Measurements from ENCODE around the gene DIP2C.
"Not testable (repeated sequence)": the region's sequence is repeated elsewhere in the genome, so short reads cannot be mapped to it uniquely, and the experiment has no call there.

The DIP2C gene

DNA sequence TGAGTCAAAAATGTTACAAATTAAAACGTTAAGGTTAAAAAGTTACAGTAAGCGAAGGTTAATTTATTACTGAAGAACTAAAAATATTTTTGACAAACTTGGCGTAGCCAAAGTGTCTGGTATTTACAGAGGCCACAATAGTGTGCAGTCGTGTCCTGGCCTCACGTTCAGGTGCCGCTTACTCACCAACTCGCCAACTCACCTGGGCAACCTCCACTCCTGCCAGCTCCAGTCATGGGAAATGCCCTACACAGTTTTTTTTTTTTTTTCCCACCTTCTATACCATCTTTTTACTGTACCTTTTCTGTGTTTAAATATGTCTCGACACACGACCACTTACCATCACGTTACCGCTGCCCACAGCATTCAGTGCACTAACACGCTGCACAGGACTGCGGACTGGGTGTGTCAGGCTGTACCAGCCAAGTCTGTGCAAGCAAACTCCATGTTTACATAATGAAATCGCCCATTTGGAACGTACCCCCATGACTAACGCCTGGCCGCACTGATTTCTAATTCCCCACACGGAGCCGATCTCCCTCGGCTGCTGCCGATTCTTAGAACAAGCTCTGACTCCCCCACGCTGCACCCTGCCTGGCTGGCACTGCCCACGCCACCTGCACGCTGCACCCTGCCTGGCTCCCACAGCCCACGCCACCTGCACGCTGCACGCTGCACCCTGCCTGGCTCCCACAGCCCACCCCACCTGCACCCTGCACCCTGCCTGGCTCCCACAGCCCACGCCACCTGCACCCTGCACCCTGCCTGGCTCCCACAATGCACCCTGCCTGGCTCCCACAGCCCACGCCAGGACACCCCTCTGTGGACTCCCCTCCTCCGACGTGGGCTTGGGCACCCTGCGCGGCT lies 351.1 kb downstream of the DIP2C start:
- no peak for DNase-seq

DNA sequence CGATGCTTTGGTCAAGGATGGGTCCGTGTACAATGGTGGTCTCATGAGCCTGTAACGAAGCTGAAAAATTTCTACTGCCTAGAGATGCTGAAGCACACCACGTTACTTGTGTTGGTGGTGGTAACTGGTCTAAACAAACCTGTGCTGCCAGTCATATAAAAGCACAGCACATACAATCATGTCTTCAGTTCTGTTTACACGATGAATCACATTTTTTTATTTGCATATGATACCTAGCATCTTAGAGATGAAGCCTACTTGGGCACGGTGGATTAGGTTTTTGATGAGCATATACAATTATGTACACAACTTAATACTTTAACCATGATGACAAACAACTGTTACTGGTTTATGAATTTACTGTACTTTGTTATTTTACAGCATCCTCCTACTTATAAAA lies 353.2 kb downstream of the DIP2C start:
- no peak for DNase-seq

DNA sequence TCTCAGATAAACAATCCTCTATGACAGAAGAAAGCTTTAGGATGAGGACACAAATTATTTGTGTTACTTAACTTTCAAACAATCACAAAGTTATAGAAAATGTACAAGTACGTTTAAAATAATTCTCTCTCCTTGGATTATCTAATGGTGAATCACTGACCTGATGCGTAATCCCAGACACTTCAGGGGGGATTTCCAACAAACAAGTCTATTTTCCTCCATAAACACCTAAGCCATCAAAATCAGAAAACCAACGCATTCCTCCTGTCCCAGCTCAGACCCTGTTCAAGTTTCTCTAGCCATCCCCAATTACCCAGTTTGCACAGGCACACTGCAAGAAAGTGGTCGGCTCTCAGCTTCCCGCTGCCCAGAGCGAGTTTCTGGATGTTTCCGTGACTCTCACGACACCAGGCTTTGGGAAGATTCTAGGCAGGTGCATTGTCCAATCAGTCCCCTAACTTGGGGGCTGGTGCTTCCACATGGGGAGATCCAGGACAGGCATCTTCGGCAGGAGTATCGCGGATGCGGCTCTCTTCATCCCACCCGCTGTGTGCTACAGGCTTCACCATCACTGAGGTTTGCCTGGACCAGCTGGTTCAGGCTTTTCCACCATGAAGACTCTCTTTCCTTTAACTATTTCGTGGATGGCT lies 354.2 kb downstream of the DIP2C start:
- no peak for DNase-seq

DNA sequence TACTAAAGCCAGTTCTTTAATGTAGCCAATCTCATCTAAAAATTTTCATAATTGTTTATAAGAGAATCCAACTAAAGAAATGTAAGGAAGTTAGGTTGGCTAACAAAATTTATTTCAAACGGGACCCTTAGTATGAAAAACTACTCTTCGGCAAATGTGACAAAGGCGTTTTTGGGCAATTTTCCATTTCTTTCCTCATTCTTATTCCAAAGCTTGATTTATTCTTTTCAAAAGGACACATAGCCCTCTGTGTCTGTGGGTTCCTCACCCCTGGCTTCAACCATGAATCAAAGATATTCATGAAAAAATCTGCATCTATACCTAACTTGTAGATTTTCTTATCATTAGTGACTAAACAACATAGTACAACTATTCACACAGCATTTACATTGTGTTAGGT lies 358.3 kb downstream of the DIP2C start:
- DNase-seq: no peak

DNA sequence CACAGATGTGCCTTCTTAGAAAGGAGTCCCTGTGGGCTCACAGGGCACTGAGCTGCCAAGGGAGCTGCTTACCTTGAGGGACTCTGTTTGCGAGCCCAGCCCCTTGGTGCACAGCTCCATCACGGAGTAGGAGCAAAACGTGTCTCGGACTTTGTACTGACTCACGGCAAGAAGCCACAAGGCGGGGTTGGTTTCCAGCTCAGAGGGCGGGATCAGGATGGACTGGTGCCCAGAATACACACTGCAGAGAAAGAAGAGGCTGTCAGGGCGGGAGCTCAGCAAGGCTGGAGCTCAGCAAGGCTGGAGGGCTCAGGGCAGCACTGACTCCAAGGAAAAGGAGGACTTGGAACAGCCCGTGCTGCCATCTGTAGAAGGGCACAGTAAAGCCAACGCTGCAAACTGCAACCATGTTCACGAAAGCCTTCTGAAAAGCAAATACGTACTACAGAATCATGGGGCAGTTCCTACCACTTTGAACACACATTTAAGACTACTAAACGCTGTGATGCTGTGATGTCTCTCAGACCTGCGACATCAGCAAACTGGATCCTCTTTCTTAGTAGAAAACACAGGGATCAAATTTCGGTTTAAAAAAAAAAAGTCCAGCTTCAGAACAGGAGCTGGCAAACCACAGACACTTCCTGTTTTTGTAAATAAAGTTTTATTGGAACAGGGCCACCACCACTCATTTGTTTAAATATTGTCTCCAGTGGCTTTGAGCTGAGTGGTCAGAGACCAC lies 359.9 kb downstream of the DIP2C start:
- no peak for DNase-seq

DNA sequence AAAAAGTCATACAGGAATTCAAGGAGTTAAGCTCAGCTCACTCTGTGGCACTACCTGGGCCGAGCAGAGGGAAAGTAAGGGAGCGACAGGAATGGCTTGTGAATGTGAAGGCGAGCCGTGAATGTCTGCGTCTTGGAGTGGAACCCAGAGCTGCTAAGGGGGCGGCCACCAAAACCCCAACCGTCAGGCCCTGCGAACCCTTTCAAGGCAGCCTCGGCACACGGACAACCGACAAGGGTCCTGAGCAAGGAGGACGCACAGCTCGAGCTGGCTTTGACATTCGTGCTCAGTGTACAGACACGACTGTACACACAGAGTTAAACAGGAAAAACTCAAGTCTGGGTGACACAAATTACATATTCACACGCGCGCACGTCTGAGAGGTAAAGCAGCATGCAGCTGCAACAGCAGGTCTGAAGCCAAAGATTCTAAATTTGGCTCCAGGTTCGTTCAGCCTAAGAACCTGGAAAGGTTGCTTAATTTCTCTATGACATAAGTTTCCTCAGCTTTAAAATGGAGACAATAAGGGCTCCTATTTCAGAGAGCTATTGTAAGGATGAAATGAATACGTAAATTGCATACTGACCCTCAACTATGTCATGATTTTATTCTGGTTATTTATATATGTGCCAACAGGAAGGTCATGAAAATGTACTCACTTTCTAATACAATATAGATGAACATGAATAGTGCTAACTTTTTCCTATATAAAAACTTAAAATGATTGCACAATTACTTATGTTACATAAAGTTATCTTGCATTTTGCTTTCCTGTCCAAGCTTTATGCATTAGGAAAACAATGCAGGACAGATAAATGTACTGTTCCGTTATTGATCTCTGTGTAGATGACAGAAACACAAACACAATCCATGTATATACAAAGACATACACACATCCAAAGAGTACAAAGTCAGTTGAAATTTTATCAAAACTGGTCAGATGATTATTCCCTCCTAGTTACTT lies 361.3 kb downstream of the DIP2C start:
- no peak for DNase-seq

DNA sequence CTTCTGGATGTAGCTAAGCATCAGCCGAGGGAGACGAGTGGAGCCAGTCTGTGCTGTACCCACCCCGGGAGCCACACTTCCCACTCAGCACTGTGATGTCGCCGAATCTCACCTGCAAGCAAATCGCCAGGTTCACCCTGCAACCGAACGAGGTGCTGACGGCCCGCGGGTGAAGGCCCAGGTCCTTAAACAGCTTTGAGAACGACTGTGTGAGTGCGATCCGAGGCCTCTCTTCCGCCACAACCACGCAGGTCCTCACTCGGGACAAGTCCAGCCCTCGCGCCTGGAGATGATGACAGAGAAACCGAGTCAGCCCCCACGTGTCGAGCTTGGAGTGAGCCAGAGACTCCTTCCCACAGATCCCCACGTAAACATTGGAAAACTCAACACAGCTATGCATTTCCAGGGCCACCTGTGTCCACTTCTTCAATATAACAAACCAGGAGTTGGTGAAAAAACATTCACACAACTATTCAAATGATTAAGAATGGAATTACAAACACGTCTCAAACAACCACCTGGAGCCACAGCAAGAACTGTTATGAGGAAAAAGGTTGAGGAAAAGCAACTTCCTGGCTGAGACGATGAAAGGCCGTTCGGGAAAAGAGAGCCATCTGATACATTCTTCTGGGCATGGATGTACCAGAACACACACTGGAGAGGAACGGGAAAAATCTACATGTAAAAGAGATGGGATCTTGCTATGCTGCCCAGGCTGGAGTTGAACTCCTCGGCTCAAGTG lies 362.4 kb downstream of the DIP2C start:
- DNase-seq: no peak

DNA sequence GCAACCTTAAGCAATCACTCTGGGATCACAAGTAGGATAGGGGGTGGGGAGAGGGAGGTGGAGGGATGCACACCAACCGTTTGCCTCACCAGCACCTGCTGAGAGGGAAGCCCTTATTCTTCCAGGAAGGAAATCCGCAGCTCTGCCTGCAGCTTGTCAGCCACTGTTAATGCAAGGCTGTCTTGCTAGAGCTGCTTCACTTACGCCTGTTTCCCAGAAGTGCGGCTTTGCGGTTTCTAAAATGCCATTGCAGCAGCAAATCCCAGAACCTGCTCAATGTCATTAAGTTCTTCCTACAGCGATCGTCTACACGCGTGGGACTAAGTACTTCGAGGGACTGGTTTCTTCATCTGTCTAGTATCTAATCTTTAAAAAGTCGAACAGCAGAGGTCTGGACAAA lies 363.1 kb downstream of the DIP2C start:
- no peak for DNase-seq

DNA sequence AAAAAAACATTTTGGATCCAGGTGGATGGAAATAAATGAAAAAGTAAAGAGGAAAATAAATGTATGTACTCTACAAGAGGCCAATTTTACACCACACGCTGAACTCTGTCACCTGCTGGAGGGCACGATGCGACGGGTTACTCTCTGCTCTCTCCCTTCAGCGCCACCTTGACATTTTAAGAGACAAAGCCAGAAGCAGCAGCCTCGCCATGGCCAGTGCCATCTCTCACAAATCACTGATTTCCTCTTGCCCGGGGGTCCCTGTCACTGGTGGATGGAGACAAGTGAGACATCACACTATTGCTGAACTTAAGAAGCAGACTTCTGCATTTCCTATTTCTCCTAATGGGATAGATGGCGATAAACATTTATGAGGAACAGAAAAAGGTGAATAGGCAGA lies 364.2 kb downstream of the DIP2C start:
- DNase-seq: no peak

DNA sequence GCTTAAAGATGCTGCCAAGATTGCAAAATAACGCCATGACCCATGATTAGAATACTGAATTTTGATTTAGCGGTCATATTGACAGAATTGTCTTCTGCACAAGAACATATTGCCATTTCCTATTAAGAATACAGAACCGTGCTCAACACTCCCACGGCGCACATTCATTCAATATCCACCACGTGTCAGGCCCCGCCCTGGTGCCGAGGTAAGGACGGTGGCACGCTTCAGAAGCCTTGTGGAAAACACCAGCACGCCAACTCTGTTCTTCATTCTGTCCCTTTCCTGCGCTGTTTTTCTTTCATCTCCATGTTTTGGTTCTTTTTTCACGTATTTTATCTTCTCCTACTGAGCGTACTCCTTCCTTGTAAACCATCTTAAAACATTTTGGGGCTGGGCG lies 364.9 kb downstream of the DIP2C start:
- DNase-seq: no peak

DNA sequence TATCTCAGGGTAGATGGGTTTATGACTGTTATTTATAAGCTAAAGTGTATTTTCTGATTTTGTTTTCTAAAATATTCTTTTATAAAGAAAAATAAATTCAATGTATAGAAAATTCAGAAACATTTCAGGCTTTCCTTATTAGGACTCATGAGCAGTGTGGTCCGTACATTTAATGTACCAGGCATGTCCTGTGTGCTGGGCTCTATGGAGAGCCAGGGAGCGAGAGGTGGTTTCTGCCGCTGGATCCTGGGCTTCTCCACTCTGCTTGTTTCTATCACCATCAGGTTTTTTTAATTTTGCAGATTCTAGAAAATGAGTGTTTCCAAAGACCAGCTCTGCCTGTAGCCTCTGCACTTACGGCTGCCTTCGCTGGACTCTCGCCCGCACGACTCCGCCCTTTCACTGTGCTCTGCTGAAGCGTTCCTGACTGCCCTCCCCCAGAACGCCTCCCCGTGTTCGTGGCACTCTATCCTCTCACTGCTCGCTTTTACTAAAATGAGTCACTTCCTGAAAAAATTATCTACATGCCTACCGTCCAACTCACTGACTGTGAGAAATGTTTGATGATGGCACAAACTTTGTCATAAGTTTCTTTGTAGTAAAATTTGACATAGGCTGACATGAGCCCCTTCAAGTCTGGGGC lies 365.7 kb downstream of the DIP2C start:
- no peak for DNase-seq

DNA sequence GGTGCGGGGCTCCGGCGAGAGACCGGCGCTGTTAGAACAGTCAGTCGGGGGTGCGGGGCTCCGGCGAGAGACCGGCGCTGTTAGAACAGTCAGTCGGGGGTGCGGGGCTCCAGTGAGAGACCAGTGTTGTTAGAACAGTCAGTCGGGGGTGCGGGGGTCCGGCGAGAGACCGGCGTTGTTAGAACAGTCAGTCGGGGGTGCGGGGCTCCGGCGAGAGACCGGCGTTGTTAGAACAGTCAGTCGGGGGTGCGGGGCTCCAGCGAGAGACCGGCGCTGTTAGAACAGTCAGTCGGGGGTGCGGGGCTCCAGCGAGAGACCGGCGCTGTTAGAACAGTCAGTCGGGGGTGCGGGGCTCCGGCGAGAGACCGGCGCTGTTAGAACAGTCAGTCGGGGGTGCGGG lies 366.4 kb downstream of the DIP2C start:
- not testable (repeated sequence) for DNase-seq

DNA sequence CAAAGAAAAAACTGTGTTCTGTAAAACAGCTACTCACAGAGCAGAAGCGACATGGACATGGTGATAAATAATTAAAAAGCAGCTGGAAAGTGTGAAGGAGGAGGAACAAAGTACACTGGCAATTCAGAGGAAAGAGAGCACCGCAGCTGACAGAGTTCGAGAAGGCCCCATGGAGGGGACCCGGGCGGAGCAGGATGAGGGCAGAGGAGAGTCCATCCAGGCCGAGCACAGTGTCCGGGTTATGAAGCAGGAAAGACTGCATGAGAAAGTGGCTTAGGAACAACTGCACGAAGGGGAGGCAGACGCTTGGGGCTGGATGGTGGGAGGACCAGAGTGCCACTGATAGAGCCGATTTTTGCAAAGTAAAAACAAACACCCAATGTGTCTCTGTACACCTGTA lies 368.7 kb downstream of the DIP2C start:
- DNase-seq: no peak

DNA sequence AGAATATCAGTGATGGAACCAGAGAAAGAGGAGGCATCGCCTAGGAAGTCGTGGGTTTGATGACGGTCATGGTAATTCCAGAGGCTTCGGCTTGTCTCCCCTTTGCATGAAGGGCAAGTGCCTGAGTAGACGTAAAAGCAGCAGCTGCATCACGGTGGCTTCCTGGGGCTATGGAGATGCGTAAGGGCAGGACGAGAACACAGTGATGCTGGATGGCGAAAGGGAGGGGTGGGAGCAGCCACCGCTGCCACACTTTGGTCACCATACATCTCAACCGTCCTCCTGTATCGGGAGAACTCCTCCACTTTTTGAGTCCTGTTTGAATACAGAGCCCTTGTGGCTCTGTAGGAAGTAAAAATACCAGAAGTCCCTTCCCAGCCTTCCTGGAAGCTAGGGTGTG lies 371.5 kb downstream of the DIP2C start:
- no peak for DNase-seq

DNA sequence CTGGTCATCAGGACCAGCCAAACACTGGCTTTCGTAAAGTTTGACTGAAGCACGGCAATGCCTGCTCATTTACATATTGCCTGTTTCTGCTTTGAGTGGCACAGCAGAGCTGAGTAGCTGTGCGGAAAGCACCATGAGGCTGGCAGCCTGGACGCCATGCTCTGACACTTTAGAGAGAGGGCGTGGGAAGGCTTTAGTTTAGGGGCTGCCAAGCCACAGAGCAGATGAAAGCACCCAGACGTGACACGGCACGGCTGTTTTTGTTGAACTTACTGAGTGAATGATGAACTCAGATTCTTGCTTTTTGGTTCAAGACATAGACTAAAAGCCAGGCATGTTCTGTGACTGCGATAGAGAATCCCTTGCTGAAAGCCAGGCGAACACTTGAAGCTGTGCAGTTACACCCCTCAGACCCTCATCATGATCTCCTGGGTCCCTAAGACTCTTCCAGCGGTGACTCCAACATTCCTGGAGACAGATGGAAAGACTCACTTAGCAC lies 372.1 kb downstream of the DIP2C start:
- DNase-seq: no peak

DNA sequence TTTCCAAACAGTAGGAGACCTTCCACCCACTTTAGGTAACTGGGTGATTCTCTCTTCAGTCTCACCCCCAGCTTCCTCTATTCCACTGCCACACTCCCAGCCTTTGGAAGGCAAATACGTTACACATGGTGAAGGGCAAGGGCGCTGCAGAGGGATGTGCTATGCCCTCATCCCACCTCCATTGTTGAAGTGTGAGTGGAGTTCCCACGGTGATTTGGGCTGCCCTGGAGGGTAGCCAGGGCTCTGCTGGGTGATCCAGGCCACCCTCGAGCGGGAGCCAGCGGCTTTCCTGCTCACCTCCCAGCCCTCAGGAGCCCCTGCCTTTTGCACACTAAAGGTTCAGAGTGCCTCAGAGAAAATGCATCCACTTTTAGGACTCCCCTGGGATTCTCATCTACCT lies 373.1 kb downstream of the DIP2C start:
- DNase-seq: no peak

DNA sequence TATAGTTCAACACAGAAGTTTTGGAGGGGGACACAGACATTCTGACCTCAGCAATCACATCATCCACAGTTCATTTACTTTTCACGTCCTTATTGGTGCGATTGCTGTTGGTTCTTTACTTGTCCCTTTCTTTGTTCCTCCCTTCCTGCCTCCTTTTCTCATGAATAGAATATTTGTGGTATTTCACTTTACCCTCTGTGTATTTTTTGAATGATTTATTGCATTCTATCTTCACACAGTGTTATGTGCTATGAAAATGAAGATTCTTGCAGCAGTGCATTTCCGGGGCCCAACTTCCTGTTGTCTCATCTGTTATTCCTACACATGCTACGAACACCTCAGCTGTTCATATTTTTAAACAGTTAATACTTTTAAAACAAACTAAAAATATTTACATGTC lies 374.6 kb downstream of the DIP2C start:
- no peak for DNase-seq

DNA sequence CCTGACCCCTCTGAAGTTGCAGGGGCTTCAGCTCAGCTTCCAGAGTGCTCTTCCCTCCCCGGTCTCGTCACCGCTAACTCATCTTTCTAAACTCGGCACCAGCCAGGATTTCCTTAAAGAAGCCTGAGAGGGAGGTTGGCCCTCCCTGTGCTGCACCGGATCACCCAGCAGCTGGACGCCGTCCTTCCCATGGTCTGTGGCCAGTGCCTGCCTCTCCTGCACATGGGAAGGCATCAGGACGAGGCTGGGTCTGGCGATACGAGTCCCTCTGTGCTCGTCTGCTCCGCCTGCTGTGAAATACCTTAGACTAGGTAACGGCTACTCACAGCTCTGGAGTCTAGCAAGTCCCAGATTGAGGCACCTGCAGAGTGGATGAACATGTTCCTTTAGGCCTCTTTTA lies 375.1 kb downstream of the DIP2C start:
- no peak for DNase-seq

DNA sequence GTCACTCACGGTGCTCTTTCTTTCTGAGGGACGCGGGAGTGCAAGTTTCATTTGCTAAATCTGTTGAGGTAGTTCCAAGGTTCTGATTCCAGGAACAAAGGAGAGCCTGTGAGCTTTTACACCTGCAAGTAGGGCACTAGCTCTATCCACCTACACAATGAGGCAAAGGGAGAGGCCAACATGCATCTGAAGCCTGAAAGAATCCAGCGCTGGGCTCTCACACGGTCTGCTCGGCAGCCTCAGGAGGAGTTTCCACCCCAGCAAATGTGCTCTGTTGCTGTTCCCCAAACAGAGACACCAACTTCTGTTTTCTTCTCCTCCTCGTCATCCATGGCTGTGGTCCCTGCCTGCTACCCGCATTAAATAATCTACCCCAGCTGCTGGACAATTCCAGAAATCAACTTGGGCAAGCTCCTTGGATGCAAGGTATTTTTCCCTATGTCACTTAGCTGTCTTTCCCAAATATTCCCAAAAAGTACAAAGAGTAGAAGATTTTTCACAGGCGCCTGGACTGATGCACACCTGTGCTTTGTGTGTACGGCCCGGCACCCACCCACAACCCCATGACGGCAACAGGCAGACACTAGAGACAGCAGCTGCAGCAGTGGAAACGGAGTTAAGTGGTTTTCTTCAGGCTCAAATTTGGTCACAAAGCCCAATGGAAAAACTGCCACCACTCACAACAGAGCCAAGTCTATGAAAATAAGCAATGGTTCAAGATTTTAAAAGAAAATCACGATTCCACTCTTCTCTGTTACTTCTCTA lies 377.4 kb downstream of the DIP2C start:
- DNase-seq: no peak

DNA sequence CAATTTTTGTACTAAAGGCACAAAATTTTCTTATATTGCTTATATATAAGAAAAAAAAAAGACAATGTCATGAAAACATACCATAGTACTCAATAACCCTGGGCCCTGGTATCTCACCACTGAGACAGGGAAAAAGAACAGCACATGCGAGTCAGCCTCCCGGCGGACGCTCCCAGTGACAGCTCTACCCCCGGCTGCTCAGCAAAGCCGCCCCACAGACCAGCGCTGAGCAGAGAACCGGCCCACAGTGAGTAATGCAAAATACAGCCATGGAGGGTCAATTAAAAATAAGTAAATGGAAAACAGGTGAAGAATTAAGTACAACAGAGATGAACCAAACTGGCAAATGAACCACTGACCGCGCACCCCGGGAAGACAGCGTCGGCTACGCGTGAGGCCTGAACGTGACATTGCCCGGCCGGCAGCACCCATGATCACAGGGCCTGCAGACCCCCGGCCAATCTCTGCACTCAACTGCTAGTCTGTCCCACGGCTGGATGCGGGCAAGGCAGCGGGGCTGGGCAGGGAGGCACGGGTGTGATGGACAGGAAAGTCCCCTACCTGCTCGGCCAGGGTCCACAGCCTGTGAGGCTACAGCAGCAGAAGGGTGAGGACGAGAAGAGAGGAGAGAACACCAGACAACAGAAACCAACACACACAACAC lies 378.4 kb downstream of the DIP2C start:
- DNase-seq: no peak
